K562 (cell line): ENCODE data around the gene PELI3. TPM values are rescaled to one million over a fixed set of nuclear protein-coding genes. Genes with fewer than 3 reads are reported as not detected.
A peak's percentile ranks its signal among the peaks of the same experiment; 100 is the strongest.

Source experiments
- ATAC-seq: fragments of 200-7000 bp; cut with Tn5 transposase; 3 replicates; pipeline ENCODE4 v1.9.1; 2020; ENCODE audit warnings: moderate library complexity
- BruUV-seq: library from RNA; stranded (reverse); fragments of 400-500 nt; replicated peaks from 2 replicates; lab custom pipeline; 2021; lab: Mats Ljungman, UMichigan
- CTCF ChIA-PET: fragments of 300-600 bp; formaldehyde crosslinking; extraction: SDS; loops from one replicate; lab custom pipeline; 2021; ENCODE audit warnings: low intra/inter-chr PET ratio; lab: Yijun Ruan, JAX
- POLR2A ChIA-PET: fragments of 300-600, 350-650 bp; sonication (Branson Sonifier 250); formaldehyde crosslinking; extraction: SDS; loops from one replicate; lab custom pipeline; 2021; ENCODE audit warnings: antibody characterized with exemption, inconsistent platforms; lab: Yijun Ruan, JAX
- DNase-seq, 4 experiments: peaks; one replicate each; pipeline versions ENCODE4 v3.0.0 to v3.0.0-alpha.2; 2011 to 2018; ENCODE audit warnings: low spot score in 3 of 4, mixed read lengths in 3 of 4; ENCODE audit errors: extremely low read depth in 1 of 4
- FAIRE-seq: peaks from 2 replicates; lab custom pipeline; 2011; peaks lifted over from hg19 to GRCh38; lab: Jason Lieb, UNC
- H2AFZ ChIP-seq: 2 replicates; pipeline ENCODE4 v1.6.0; 2011; ENCODE audit warnings: low read depth, low read length, control low read depth, inconsistent platforms
- H3K27ac ChIP-seq: fragments of 200-600 bp; 3 replicates; pipeline ENCODE4 v1.8.0; 2011; ENCODE audit warnings: low read depth, mild to moderate bottlenecking, control low read depth, inconsistent platforms, low read length, moderate library complexity, mixed read lengths; ENCODE audit errors: extremely low read depth
- H3K27me3 ChIP-seq, 2 experiments: fragments of 300-600 bp in 1 of 2; 2 replicates in 1 of 2; 3 replicates in 1 of 2; pipeline versions ENCODE4 v1.6.0 to v1.8.0; 2011; ENCODE audit warnings: inconsistent platforms in 2 of 2, low read length in 2 of 2, mild to moderate bottlenecking in 1 of 2, mixed read lengths in 1 of 2, moderate library complexity in 1 of 2; ENCODE audit not compliant: control insufficient read depth in 2 of 2, insufficient read depth in 2 of 2
- H3K36me3 ChIP-seq: fragments of 300-600 bp; 3 replicates; pipeline ENCODE4 v1.8.0; 2011; ENCODE audit warnings: mild to moderate bottlenecking, low read length, inconsistent platforms; ENCODE audit not compliant: control insufficient read depth, insufficient read depth
- H3K4me1 ChIP-seq, 2 experiments: fragments of 200-600 bp in 1 of 2; replicated peaks in 1 of 2; 2 replicates in 1 of 2; 3 replicates in 1 of 2; pipeline versions ENCODE4 v1.5.1 to v1.8.0; 2011; ENCODE audit warnings: inconsistent platforms in 2 of 2, low read length in 2 of 2, mild to moderate bottlenecking in 1 of 2, mixed read lengths in 1 of 2, moderate library complexity in 1 of 2; ENCODE audit not compliant: control insufficient read depth in 2 of 2, insufficient read depth in 2 of 2
- H3K4me2 ChIP-seq: 2 replicates; pipeline ENCODE4 v1.6.1; 2011; ENCODE audit warnings: low read length, control low read depth, inconsistent platforms, mixed read lengths; ENCODE audit not compliant: insufficient read depth
- H3K4me3 ChIP-seq: fragments of 200-600 bp; sonication (generic), shearing (Covaris generic); 2 replicates; pipeline ENCODE4 v1.5.1; 2016; ENCODE audit warnings: control low read depth, inconsistent platforms
- H3K79me2 ChIP-seq: fragments of 200-600 bp; 3 replicates; pipeline ENCODE4 v1.8.0; 2011; ENCODE audit warnings: low read length, inconsistent platforms; ENCODE audit not compliant: control insufficient read depth, insufficient read depth
- H3K9ac ChIP-seq, 2 experiments: 2 replicates each; pipeline versions ENCODE4 v1.6.0 to v1.6.1; 2011; ENCODE audit warnings: low read depth in 2 of 2, low read length in 2 of 2, control low read depth in 1 of 2, inconsistent platforms in 1 of 2, mild to moderate bottlenecking in 1 of 2, mixed read lengths in 1 of 2; ENCODE audit not compliant: insufficient read depth in 1 of 2
- H3K9me1 ChIP-seq: one replicate; pipeline ENCODE4 v1.6.0; 2011; ENCODE audit warnings: inconsistent platforms, mild to moderate bottlenecking, low read length, moderate library complexity; ENCODE audit not compliant: control insufficient read depth, insufficient read depth
- H3K9me3 ChIP-seq: replicated peaks from 2 replicates; pipeline ENCODE4 v1.5.1; 2011; ENCODE audit warnings: low read depth, low read length, inconsistent platforms; ENCODE audit not compliant: control insufficient read depth, insufficient read depth
- H4K20me1 ChIP-seq: replicated peaks from 2 replicates; pipeline ENCODE4 v1.6.1; 2011; ENCODE audit warnings: low read length, inconsistent platforms, mixed read lengths; ENCODE audit not compliant: control insufficient read depth, insufficient read depth
- ARNT ChIP-seq, 2 experiments: fragments of 450-650 bp; IDR thresholded peaks; 2 replicates each; pipeline ENCODE4 v1.6.1; 2016; ENCODE audit warnings: mild to moderate bottlenecking in 1 of 2
- DDX20 ChIP-seq: fragments of 450-650 bp; IDR thresholded peaks from 2 replicates; pipeline ENCODE4 v1.6.1; 2016; ENCODE audit warnings: missing genetic modification characterization, low read depth, mild to moderate bottlenecking, missing compliant biosample characterization, moderate library complexity
- FOXA1 ChIP-seq: fragments of 450-650 bp; IDR thresholded peaks from 2 replicates; pipeline ENCODE4 v1.6.1; 2016; ENCODE audit warnings: mild to moderate bottlenecking, borderline replicate concordance
- NCOR1 ChIP-seq: fragments of 450-650 bp; IDR thresholded peaks from 2 replicates; pipeline ENCODE4 v1.6.1; 2016; ENCODE audit warnings: mild to moderate bottlenecking, moderate library complexity
- PHF21A ChIP-seq: fragments of 450-650 bp; IDR thresholded peaks from 2 replicates; pipeline ENCODE4 v1.6.1; 2017; ENCODE audit warnings: low read depth, borderline replicate concordance
- TAF15 ChIP-seq: fragments of 200-400 bp; formaldehyde crosslinking; IDR thresholded peaks from 2 replicates; pipeline ENCODE4 v1.6.1; 2017; ENCODE audit warnings: mild to moderate bottlenecking, low read depth, low read length, moderate library complexity
- TBL1XR1 ChIP-seq, 2 experiments: IDR thresholded peaks; 2 replicates each; pipeline ENCODE4 v1.6.1; 2012; ENCODE audit warnings: improper control_type of control experiment in 2 of 2, low read length in 2 of 2, mild to moderate bottlenecking in 1 of 2
- ZNF165 ChIP-seq: fragments of 250-450 bp; sonication (Bioruptor Pico); IDR thresholded peaks from 2 replicates; pipeline ENCODE4 v1.4.0; 2020; ENCODE audit warnings: borderline replicate concordance
- ZNF212 ChIP-seq: fragments of 450-650 bp; formaldehyde crosslinking; IDR thresholded peaks from 2 replicates; pipeline ENCODE4 v1.4.0; 2020; ENCODE audit warnings: mild to moderate bottlenecking
- ZNF217 ChIP-seq: sonication (generic); formaldehyde crosslinking; IDR thresholded peaks from 2 replicates; pipeline ENCODE4 v1.8.0; 2022; ENCODE audit warnings: mild to moderate bottlenecking, missing genetic modification reagents
- ZNF277 ChIP-seq: fragments of 250-450 bp; sonication (Bioruptor Pico); IDR thresholded peaks from 2 replicates; pipeline ENCODE4 v1.8.0; 2022; ENCODE audit warnings: inconsistent platforms, mild to moderate bottlenecking, moderate library complexity, borderline replicate concordance
- ZNF778 ChIP-seq: fragments of 450-650 bp; formaldehyde crosslinking; IDR thresholded peaks from 2 replicates; pipeline ENCODE4 v1.4.0; 2020; ENCODE audit warnings: mild to moderate bottlenecking, moderate library complexity
- WGBS: fragments of 100-300 bp; shearing (Covaris generic); methylation state at CpG from one replicate; pipeline ENCODE4 v1.1.6; 2016; ENCODE audit warnings: low coverage, mixed read lengths; ENCODE audit not compliant: insufficient coverage; ENCODE audit errors: missing lambda C conversion rate; 5-methylcytosine and 5-hydroxymethylcytosine counted together
- in situ Hi-C: fragments of 300-500 bp; cut with MboI; formaldehyde crosslinking; loops from 4 replicates; pipeline ENCODE4 v1.15.0; 2018; ENCODE audit warnings: inconsistent platforms, mixed read lengths
- intact Hi-C: fragments of 100-400 bp; cut with micrococcal nuclease; formaldehyde crosslinking; loops from 2 replicates; pipeline ENCODE4 v1.14.2; 2022
- polyA plus RNA-seq, 8 experiments: library from polyadenylated mRNA; depleted of rRNA in 4 of 8; stranded (reverse) in 5 of 8; unstranded in 3 of 8; fragments of >200 nt; fragmentation: Nextera tagmentation in 2 of 8; fragmentation: Illumina TruSeq in 1 of 8; extraction: Ambion mirVana in 2 of 8; extraction: Trizol in 1 of 8; gene quantifications; 2 replicates each; pipeline versions ENCODE4 v1.2.1 to v1.2.3, GENCODE V29; 2011 to 2014; ENCODE audit warnings: inconsistent platforms in 1 of 8, missing spikeins in 1 of 8
- total RNA-seq, 7 experiments: library from RNA; depleted of rRNA in 6 of 7; stranded (reverse); fragments of >200 nt in 6 of 7; fragmentation: Illumina TruSeq in 2 of 7; extraction: Trizol in 2 of 7; gene quantifications; 2 replicates each; pipeline versions ENCODE4 v1.2.1 to v1.2.3, GENCODE V29; 2011 to 2021; ENCODE audit warnings: low replicate concordance in 1 of 7
- TF ChIP-seq, protein P1 (sequence below), 3 experiments: fragments of 200-800 bp in 1 of 3; sonication (Bioruptor generic) in 1 of 3; sonication (generic) in 1 of 3; formaldehyde crosslinking in 1 of 3; IDR thresholded peaks; 2 replicates each; pipeline versions ENCODE4 v1.6.1 to v1.8.0; 2016 to 2022; ENCODE audit warnings: mild to moderate bottlenecking in 2 of 3, missing compliant biosample characterization in 2 of 3, missing genetic modification characterization in 2 of 3, missing genetic modification reagents in 1 of 3

PELI3 gene
- total and polyA plus RNA-seq, 9 of the 15 experiments (the other 6 are each of a cell fraction or from before 2014, with no cell fraction given): 0.17 to 4.2 (median 1.9) TPM

DNA sequence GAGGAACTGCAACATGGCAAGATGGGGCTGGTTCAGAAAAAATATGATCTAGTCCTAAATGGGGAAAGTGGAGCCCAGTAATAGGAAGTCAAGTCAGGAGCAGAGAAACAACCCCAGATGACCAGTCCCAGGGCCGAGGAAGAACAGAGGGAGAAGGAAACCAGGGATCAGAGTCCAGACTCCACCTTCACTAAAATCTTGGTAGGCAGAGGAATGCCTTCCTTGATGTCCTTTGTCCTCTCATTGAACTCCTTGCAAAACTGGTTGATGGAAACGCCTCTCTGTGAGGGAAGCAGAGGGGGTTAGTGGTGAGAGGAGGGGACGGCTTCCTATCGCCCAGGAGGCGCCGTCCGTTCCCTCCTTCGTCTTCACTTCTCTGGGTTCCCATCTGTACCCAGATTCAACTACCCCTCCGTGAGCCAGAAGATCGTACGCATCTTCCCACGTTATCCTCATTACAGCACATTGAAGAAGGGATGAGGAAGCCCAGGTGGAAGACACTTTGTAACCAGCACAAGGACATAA, 28.7 kb upstream of the PELI3 start:
- 2% methylated on average over 12 of the region's 12 CpGs for WGBS
- peaks cover 26% of the 10 kb centered on the region for H3K36me3 ChIP-seq
- H3K4me2 ChIP-seq: peak overlapping the region; percentile 92
- no peaks in the 10 kb centered on the region for H3K9me1 ChIP-seq
- peaks cover 3 to 12% of the 10 kb centered on the region in 2 experiments; a peak in 3 of 5 replicates for H3K4me1 ChIP-seq
- in situ Hi-C loops (no loop called here), intact Hi-C loops (loop anchor here (5.0 kb wide), 1 partner anchor 239 kb away; the partner anchor contains the start of gene RBM4B)
- H3K79me2 ChIP-seq: peaks cover 16% of the 10 kb centered on the region
- H3K9me3 ChIP-seq: no peaks in the 10 kb centered on the region
- ATAC-seq (no peak; the same call in 2 of the 3 replicates), FAIRE-seq (peak; percentile 70), DNase-seq (peak in 3 of 4 experiments; percentile 25 to 54 (median 52))
- no peaks in the 10 kb centered on the region for H4K20me1 ChIP-seq
- POLR2A ChIA-PET: interaction anchor here (0.6 to 1.8 kb wide), 8 partner anchors 12 to 774 kb away, joined by 3 to 9 read pairs (median 3); partner anchors contain the start of genes DPP3 and PELI3
- H3K27me3 ChIP-seq: peaks cover 0 to 7% of the 10 kb centered on the region in 2 experiments; a peak in 2 of 5 replicates
- BruUV-seq: TSS peak; percentile 56
- peak overlapping the region; percentile 77 to 93 for H3K9ac ChIP-seq
- CTCF ChIA-PET: interaction anchor here (0.6 to 2.1 kb wide), 5 partner anchors 20 to 215 kb away, joined by 3 to 21 read pairs (median 5); no protein-coding TSS in a partner anchor
- peak overlapping the region; percentile 97 for H2AFZ ChIP-seq
- H3K4me3 ChIP-seq: peak overlapping the region; percentile 86
- peak overlapping the region; percentile 89 for H3K27ac ChIP-seq
- TF ChIP-seq ZNF277: no peak
- TF ChIP-seq ZNF778 (CRISPR knock-in tag): no peak
- TF ChIP-seq ZNF217 (CRISPR knock-in tag): no peak
- TF ChIP-seq ZNF165 (CRISPR knock-in tag): no peak
- TF ChIP-seq DDX20 (tag): no peak
- TF ChIP-seq PHF21A: no peak
- no peak for TF ChIP-seq ARNT (IDR thresholded peaks at IDR 0.05)
- TF ChIP-seq, protein P1, sequence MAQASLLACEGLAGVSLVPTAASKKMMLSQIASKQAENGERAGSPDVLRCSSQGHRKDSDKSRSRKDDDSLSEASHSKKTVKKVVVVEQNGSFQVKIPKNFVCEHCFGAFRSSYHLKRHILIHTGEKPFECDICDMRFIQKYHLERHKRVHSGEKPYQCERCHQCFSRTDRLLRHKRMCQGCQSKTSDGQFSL (CRISPR knock-in tag; IDR thresholded peaks at IDR 0.05): no peak
- TF ChIP-seq, protein P1 (tag; IDR thresholded peaks at IDR 0.05): no peak
- no peak for TF ChIP-seq NCOR1
- TF ChIP-seq FOXA1: no peak
- no peak for TF ChIP-seq ZNF212 (CRISPR knock-in tag)
- TF ChIP-seq TAF15: no peak
- TF ChIP-seq TBL1XR1 (IDR thresholded peaks at IDR 0.05; ENCODE audit: low read length in 2 of 2): no peak
